ENCODE results near the gene FGF19.

DNA sequence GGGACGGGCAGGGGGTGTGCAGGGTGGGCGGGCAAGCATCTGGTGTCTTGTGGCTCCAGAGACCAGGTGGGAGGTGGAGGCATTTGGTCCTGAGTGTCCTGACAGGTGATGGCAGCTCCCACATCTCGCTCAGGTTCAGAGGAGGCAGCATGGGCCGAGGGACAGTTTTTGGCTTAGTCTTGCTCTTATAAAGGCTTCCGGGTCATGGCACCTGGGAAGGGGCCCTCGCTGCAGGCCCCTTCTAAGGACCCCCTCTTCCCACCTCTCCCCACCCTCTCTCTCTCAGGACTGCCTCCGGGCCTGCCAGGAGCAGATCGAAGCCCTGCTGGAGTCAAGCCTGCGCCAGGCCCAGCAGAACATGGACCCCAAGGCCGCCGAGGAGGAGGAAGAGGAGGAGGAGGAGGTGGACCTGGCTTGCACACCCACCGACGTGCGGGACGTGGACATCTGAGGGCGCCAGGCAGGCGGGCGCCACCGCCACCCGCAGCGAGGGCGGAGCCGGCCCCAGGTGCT lies 52.9 kb downstream of the FGF19 start:
- TF ChIP-seq, protein P1, sequence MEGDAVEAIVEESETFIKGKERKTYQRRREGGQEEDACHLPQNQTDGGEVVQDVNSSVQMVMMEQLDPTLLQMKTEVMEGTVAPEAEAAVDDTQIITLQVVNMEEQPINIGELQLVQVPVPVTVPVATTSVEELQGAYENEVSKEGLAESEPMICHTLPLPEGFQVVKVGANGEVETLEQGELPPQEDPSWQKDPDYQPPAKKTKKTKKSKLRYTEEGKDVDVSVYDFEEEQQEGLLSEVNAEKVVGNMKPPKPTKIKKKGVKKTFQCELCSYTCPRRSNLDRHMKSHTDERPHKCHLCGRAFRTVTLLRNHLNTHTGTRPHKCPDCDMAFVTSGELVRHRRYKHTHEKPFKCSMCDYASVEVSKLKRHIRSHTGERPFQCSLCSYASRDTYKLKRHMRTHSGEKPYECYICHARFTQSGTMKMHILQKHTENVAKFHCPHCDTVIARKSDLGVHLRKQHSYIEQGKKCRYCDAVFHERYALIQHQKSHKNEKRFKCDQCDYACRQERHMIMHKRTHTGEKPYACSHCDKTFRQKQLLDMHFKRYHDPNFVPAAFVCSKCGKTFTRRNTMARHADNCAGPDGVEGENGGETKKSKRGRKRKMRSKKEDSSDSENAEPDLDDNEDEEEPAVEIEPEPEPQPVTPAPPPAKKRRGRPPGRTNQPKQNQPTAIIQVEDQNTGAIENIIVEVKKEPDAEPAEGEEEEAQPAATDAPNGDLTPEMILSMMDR (IDR thresholded peaks at IDR 0.05) = no peak
- no peak for TF ChIP-seq POLR2A (IDR thresholded peaks at IDR 0.05)

All from right lobe of liver (tissue), 4 donors.